ENCODE measurements around the gene HPN. TPM values are rescaled to one million over a fixed set of nuclear protein-coding genes. Genes with fewer than 3 reads are reported as not detected.

The HPN gene
- total and polyA plus RNA-seq, 10 of the 15 experiments (the other 5 are each of a cell fraction or from before 2014, with no cell fraction given) = 0.21 to 0.35 TPM; not detected in 8

DNA sequence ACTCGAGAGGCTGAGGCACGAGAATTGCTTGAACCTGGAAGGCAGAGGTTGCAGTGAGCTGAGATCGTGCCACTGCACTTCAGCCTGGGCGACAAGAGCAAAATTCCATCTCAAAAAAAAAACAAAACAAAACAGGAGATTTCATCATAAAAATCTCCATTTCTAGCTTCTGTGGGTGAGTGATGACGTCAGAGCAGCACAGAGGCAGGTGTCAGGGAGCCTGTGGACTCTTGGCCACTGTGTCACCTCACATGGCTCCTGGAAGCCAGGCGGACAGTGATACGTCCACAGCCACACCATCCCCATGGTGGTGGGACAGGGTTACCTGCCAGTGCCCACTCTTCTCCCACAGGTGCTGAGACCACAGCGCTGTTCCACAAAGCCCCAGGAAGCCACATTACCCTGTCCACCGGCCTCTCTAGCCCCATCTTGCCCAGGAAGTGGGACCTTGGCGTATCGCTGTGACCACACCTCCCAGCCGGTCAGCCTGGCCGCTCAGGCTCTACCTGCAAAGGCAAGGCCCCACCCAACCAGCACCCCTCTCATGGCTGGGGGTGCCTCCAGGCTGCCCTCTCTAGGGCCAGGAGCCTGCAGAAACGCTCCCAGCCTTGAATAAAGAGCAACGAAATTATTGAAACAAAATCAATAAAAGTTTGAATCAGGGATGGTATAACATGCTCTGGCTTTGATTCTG is 71.6 kb downstream of the HPN start:
- no peak overlapping the region for H3K27ac ChIP-seq (ENCODE audit: control insufficient read depth, insufficient read depth)
- BruUV-seq (replicated peaks) = no TSS peak
- peaks cover 0 to 2% of the 10 kb centered on the region in 2 experiments; a peak in 1 of 4 replicates for H3K27me3 ChIP-seq (replicated peaks in 1 of 2; ENCODE audit: control insufficient read depth in 2 of 2, insufficient read depth in 2 of 2, low read length in 1 of 2)
- RAD21 ChIA-PET (ENCODE audit: unreplicated experiment) = interaction anchor here (1.3 to 1.4 kb wide), 2 partner anchors 28 to 104 kb away, joined by 4 read pairs; no protein-coding TSS in a partner anchor
- no peaks in the 10 kb centered on the region for H3K9me3 ChIP-seq (replicated peaks; ENCODE audit: control insufficient read depth, insufficient read depth, low read length)
- DNase-seq (ENCODE audit: low read depth, low spot score) (no peak), ATAC-seq (no peak), FAIRE-seq (no peak)
- H4K20me1 ChIP-seq (ENCODE audit: control insufficient read depth, insufficient read depth) = no peaks in the 10 kb centered on the region
- intact Hi-C loops (cut with micrococcal nuclease; ENCODE audit: unreplicated experiment) = no loop called here
- no peak overlapping the region for H3K4me2 ChIP-seq (ENCODE audit: control insufficient read depth, insufficient read depth)
- TF ChIP-seq ZNF274 (IDR thresholded peaks at IDR 0.05; ENCODE audit: insufficient read depth, insufficient read length) (no peak), SP1 (IDR thresholded peaks at IDR 0.05; ENCODE audit: low read depth, low read length) (no peak)
- H3K36me3 ChIP-seq (ENCODE audit: control insufficient read depth in 2 of 2, insufficient read depth in 2 of 2, low read length in 1 of 2) = no peaks in the 10 kb centered on the region
- H3K4me3 ChIP-seq = no peak overlapping the region
- H3K4me1 ChIP-seq (ENCODE audit: control insufficient read depth, insufficient read depth, low read length) = no peaks in the 10 kb centered on the region
- SMC1A ChIA-PET (ENCODE audit: uncharacterized antibody, unreplicated experiment) = interaction anchor here (0.7 kb wide), 1 partner anchor 44 kb away, joined by 3 read pairs; no protein-coding TSS in a partner anchor
- in situ Hi-C loops (cut with MboI) = no loop called here
- POLR2A ChIA-PET = no interaction called here
- WGBS (ENCODE audit: insufficient coverage, insufficient replicate concordance, low lambda C conversion rate, missing lambda C conversion rate) = 25% methylated on average over 15 of the region's 15 CpGs
- no peak overlapping the region for H3K9ac ChIP-seq (ENCODE audit: control insufficient read depth, insufficient read depth, low read length)
- H3K79me2 ChIP-seq (ENCODE audit: control insufficient read depth, insufficient read depth, low read length) = no peaks in the 10 kb centered on the region
- H2AFZ ChIP-seq (ENCODE audit: control insufficient read depth, low read depth, low read length) = no peak overlapping the region
- CTCF ChIA-PET = interaction anchor here (0.7 to 1.1 kb wide), 3 partner anchors 14 to 23 kb away, joined by 3 to 6 read pairs (median 4); no protein-coding TSS in a partner anchor

DNA sequence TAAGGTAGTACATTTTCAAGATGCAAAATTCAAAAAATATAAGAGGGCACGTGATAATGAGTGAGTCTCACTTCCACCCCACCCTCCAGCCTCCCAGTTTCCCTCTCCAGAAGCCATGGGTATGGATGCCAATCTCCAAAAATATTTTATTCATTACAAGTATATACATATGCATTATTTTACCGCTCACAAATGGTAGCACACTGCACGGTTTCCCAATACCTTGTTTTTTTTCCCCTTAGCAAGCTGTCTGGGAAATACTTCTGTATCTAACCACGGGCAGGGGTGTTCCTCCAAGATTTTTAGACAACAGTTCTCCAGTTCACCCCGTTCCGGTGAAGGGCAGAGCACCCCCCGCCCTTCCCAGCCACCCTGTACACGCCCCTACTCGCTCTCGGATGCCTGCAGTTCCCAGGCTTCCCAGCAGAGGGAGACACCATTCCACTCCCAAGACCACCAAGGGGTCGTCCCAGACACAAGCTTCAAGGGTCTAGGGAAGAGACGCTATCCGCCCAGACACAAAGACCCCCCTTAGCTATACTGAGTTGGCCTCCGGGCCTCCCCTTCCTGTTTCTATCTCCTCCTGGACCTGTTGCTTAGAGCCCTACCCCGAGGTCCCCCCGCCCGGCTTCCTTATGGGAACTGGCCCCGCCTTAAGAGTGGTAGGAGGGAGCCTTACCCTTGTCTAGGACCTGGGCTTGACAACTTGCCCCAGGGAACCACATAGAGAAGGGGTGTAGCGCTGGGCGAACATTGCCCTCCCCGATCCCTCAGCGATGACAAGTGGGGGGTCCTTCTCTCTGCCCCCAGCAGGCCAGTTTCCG is 73.0 kb downstream of the HPN start:
- ATAC-seq (peak; percentile 95), FAIRE-seq (peak; percentile 90), DNase-seq (ENCODE audit: low read depth, low spot score) (no peak)
- SMC1A ChIA-PET (ENCODE audit: uncharacterized antibody, unreplicated experiment) = interaction anchor here (1.0 to 1.1 kb wide), 2 partner anchors 21 to 27 kb away, joined by 8 read pairs; no protein-coding TSS in a partner anchor
- in situ Hi-C loops (cut with MboI) (no loop called here), intact Hi-C loops (cut with micrococcal nuclease; ENCODE audit: unreplicated experiment) (loop anchor here (1.0 kb wide), 1 partner anchor 21 kb away; the partner anchor contains the start of gene LGI4)
- RAD21 ChIA-PET (ENCODE audit: unreplicated experiment) = interaction anchor here (1.0 to 1.6 kb wide), 3 partner anchors 21 to 48 kb away, joined by 3 to 8 read pairs (median 3); no protein-coding TSS in a partner anchor
- CTCF ChIA-PET = interaction anchor here (0.8 to 6.4 kb wide), 11 partner anchors 8 to 133 kb away, joined by 3 to 75 read pairs (median 4); partner anchors contain the start of genes FXYD7 and LGI4
- Histone ChIP-seq H3K4me2 (ENCODE audit: control insufficient read depth, insufficient read depth) (peak overlapping the region; percentile 48; the same call in 1 of the 2 replicates), H3K27ac (ENCODE audit: control insufficient read depth, insufficient read depth) (no peak overlapping the region), H3K36me3 (ENCODE audit: control insufficient read depth in 2 of 2, insufficient read depth in 2 of 2, low read length in 1 of 2) (no peaks in the 10 kb centered on the region), H3K9ac (ENCODE audit: control insufficient read depth, insufficient read depth, low read length) (no peak overlapping the region), H3K4me1 (ENCODE audit: control insufficient read depth, insufficient read depth, low read length) (no peaks in the 10 kb centered on the region), H3K27me3 (replicated peaks in 1 of 2; ENCODE audit: control insufficient read depth in 2 of 2, insufficient read depth in 2 of 2, low read length in 1 of 2) (peaks cover 0 to 2% of the 10 kb centered on the region in 2 experiments; a peak in 1 of 4 replicates), H3K9me3 (replicated peaks; ENCODE audit: control insufficient read depth, insufficient read depth, low read length) (no peaks in the 10 kb centered on the region), H2AFZ (ENCODE audit: control insufficient read depth, low read depth, low read length) (peak overlapping the region; percentile 72), H4K20me1 (ENCODE audit: control insufficient read depth, insufficient read depth) (no peaks in the 10 kb centered on the region), H3K4me3 (no peak overlapping the region), H3K79me2 (ENCODE audit: control insufficient read depth, insufficient read depth, low read length) (no peaks in the 10 kb centered on the region)
- BruUV-seq (replicated peaks) = no TSS peak
- 26% methylated on average over 19 of the region's 23 CpGs for WGBS (ENCODE audit: insufficient coverage, insufficient replicate concordance, low lambda C conversion rate, missing lambda C conversion rate)
- POLR2A ChIA-PET = interaction anchor here (0.5 kb wide), 1 partner anchor 171 kb away, joined by 5 read pairs; no protein-coding TSS in a partner anchor
- TF ChIP-seq RBBP5 (conservative IDR thresholded peaks at IDR 0.05) = no peak
- no peak for TF ChIP-seq SMAD1 (IDR thresholded peaks at IDR 0.05; ENCODE audit: low read depth, partially characterized antibody)
- peak; percentile 12; the same call in 1 of the 2 replicates for TF ChIP-seq MTA2 (IDR thresholded peaks at IDR 0.05; ENCODE audit: low read depth)
- no peak for TF ChIP-seq ASH2L (IDR thresholded peaks at IDR 0.05; ENCODE audit: borderline replicate concordance, low read depth)
- no peak for TF ChIP-seq MYB (IDR thresholded peaks at IDR 0.05; ENCODE audit: borderline replicate concordance, low read depth, low read length)
- TF ChIP-seq SMARCA5 (IDR thresholded peaks at IDR 0.05) = 0 out of 2 replicates have a peak, but pooled peaks have one; percentile 18
- TF ChIP-seq, protein P1, sequence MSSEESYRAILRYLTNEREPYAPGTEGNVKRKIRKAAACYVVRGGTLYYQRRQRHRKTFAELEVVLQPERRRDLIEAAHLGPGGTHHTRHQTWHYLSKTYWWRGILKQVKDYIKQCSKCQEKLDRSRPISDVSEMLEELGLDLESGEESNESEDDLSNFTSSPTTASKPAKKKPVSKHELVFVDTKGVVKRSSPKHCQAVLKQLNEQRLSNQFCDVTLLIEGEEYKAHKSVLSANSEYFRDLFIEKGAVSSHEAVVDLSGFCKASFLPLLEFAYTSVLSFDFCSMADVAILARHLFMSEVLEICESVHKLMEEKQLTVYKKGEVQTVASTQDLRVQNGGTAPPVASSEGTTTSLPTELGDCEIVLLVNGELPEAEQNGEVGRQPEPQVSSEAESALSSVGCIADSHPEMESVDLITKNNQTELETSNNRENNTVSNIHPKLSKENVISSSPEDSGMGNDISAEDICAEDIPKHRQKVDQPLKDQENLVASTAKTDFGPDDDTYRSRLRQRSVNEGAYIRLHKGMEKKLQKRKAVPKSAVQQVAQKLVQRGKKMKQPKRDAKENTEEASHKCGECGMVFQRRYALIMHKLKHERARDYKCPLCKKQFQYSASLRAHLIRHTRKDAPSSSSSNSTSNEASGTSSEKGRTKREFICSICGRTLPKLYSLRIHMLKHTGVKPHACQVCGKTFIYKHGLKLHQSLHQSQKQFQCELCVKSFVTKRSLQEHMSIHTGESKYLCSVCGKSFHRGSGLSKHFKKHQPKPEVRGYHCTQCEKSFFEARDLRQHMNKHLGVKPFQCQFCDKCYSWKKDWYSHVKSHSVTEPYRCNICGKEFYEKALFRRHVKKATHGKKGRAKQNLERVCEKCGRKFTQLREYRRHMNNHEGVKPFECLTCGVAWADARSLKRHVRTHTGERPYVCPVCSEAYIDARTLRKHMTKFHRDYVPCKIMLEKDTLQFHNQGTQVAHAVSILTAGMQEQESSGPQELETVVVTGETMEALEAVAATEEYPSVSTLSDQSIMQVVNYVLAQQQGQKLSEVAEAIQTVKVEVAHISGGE (CRISPR knock-in tag; IDR thresholded peaks at IDR 0.05) = no peak
- TF ChIP-seq IKZF2 (IDR thresholded peaks at IDR 0.05) = no peak
- no peak for TF ChIP-seq CBX5 (IDR thresholded peaks at IDR 0.05; ENCODE audit: low read depth)
- TF ChIP-seq RAD51 (IDR thresholded peaks at IDR 0.05) = no peak
